ENCODE results near the gene LPP.

Gene LPP

GRCh38 chr3:188888321-188889053 lies 734.5 kb downstream of the LPP start:
- Histone ChIP-seq H3K4me1 (no peaks in the 10 kb centered on the region), H3K36me3 (replicated peaks) (no peaks in the 10 kb centered on the region), H3K27me3 (ENCODE audit: low read depth) (no peaks in the 10 kb centered on the region), H3K9me3 (no peaks in the 10 kb centered on the region), H3K4me3 (no peak overlapping the region)
- in situ Hi-C loops (cut with MboI; ENCODE audit: low sequenced_read_pairs) = no loop called here
- DNase-seq (ENCODE audit: low spot score in 2 of 2) = no peak

DNA sequence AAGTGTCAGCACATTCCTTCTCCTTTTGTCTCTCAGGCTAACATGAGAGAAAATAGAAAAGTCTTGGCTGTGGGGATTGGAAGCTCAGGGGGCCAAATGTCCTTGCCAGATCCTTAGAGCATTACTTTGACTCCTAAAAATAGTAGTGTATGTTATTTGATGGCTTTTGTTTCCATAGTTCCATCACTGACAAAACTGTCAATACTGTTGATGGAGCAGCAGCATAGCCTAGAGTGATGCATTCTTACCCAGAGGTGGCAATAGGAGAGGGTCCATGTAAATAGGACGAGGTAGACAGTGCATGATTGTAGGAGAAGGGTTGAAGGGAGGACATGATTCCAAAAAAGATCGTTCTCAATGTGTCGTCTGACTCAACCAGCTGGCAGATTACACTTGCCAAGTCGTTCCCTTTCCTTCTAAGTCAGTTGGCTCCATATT lies 735.1 kb downstream of the LPP start:
- no peak for DNase-seq (ENCODE audit: low spot score in 2 of 2)
- no peaks in the 10 kb centered on the region for H3K4me1 ChIP-seq
- in situ Hi-C loops (cut with MboI; ENCODE audit: low sequenced_read_pairs) = no loop called here
- no peaks in the 10 kb centered on the region for H3K27me3 ChIP-seq (ENCODE audit: low read depth)
- no peak overlapping the region for H3K4me3 ChIP-seq
- no peaks in the 10 kb centered on the region for H3K36me3 ChIP-seq (replicated peaks)
- no peaks in the 10 kb centered on the region for H3K9me3 ChIP-seq

- Histone ChIP-seq H3K36me3 (replicated peaks) (no peaks in the 10 kb centered on the region), H3K27me3 (ENCODE audit: low read depth) (no peaks in the 10 kb centered on the region), H3K9me3 (no peaks in the 10 kb centered on the region), H3K4me3 (no peak overlapping the region), H3K4me1 (no peaks in the 10 kb centered on the region)
- no peak for DNase-seq (ENCODE audit: low spot score in 2 of 2)
- in situ Hi-C loops (cut with MboI; ENCODE audit: low sequenced_read_pairs) = no loop called here
Observed at GRCh38 chr3:188890572-188891270, 736.8 kb downstream of the LPP start.

GRCh38 chr3:188899881-188900280 lies 745.9 kb downstream of the LPP start:
- H3K36me3 ChIP-seq (replicated peaks) = no peaks in the 10 kb centered on the region
- no peaks in the 10 kb centered on the region for H3K27me3 ChIP-seq (ENCODE audit: low read depth)
- no peaks in the 10 kb centered on the region for H3K4me1 ChIP-seq
- no peaks in the 10 kb centered on the region for H3K9me3 ChIP-seq
- in situ Hi-C loops (cut with MboI; ENCODE audit: low sequenced_read_pairs) = no loop called here
- H3K4me3 ChIP-seq = no peak overlapping the region
- DNase-seq (ENCODE audit: low spot score in 2 of 2) = no peak

DNA sequence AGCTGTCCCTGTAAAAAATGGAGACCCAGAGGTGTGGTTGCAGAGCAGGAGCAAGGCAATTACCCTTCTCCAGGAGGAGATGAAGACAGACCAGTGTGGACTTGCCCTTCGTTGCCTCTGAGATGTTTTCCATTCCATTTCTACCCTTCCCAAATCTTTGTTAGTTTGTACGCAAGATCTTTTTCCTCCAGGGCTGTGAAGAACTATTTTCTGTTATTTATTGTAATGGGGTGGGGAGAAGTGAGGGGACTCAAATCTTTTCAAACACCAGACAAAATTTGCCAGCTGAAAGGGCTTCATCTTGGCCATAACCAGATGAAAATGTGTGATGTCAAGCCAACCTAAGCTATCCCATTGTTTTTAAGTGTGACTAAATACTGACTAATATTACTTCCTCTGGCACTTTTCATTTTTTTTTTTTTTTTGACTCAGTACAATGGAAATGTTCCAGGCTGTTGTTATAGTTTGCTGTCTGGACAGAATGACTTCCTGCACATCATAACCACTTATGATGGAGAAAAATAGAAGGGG lies 746.5 kb downstream of the LPP start:
- in situ Hi-C loops (cut with MboI; ENCODE audit: low sequenced_read_pairs) = no loop called here
- no peak for DNase-seq (ENCODE audit: low spot score in 2 of 2)
- H3K36me3 ChIP-seq (replicated peaks) = no peaks in the 10 kb centered on the region

DNA sequence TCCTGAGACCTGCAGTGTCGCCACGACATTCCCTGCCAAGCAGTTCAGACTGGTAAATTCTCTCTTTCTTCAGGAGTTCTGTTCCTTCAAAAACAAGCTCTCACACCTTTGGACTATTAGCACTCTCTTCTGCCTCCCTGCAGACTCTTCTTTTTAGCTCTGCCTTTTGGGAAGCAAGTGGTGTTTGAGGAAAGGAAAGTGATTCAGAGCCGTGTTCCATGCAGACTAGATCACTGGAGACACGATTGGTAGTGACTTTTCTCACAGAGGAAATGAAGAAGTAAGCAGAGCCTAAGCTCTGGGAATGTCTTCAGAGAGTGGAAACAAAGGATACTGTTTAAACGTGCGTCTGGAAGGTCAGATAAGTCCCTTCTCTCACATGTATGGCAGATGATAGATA lies 747.2 kb downstream of the LPP start:
- in situ Hi-C loops (cut with MboI; ENCODE audit: low sequenced_read_pairs) = no loop called here
- H3K4me3 ChIP-seq = no peak overlapping the region
- H3K36me3 ChIP-seq (replicated peaks) = no peaks in the 10 kb centered on the region
- DNase-seq (ENCODE audit: low spot score in 2 of 2) = no peak
- H3K4me1 ChIP-seq = no peaks in the 10 kb centered on the region
- H3K9me3 ChIP-seq = no peaks in the 10 kb centered on the region
- no peaks in the 10 kb centered on the region for H3K27me3 ChIP-seq (ENCODE audit: low read depth)

More for the DNA sequence above, 746.5 kb downstream of the LPP start:
- no peaks in the 10 kb centered on the region for H3K27me3 ChIP-seq (ENCODE audit: low read depth)
- no peaks in the 10 kb centered on the region for H3K9me3 ChIP-seq
- no peak overlapping the region for H3K4me3 ChIP-seq
- no peaks in the 10 kb centered on the region for H3K4me1 ChIP-seq

GRCh38 chr3:188901671-188902287 lies 747.8 kb downstream of the LPP start:
- Histone ChIP-seq H3K9me3 (no peaks in the 10 kb centered on the region), H3K27me3 (ENCODE audit: low read depth) (no peaks in the 10 kb centered on the region), H3K4me3 (no peak overlapping the region), H3K36me3 (replicated peaks) (no peaks in the 10 kb centered on the region), H3K4me1 (no peaks in the 10 kb centered on the region)
- DNase-seq (ENCODE audit: low spot score in 2 of 2) = no peak
- in situ Hi-C loops (cut with MboI; ENCODE audit: low sequenced_read_pairs) = no loop called here

DNA sequence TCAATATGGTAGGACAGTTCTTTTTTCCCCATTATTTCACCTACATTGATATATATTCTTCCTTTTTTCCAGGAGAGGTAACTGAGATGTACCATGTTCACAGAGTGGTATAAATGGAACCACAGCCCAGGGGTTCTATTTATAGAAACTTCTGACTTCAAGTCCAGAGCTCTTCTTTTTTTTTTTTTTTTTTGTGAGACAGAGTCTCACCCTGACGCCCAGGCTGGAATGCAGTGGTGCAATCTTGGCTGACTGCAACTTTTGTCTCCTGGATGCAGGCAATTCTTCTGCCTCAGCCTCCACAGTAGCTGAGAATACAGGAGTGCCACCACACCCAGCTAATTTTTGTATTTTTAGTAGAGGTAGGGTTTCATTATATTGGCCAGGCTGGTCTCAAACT lies 750.7 kb downstream of the LPP start:
- DNase-seq (ENCODE audit: low spot score in 2 of 2) = no peak
- Histone ChIP-seq H3K9me3 (no peaks in the 10 kb centered on the region), H3K36me3 (replicated peaks) (no peaks in the 10 kb centered on the region), H3K4me1 (no peaks in the 10 kb centered on the region), H3K4me3 (no peak overlapping the region), H3K27me3 (ENCODE audit: low read depth) (no peaks in the 10 kb centered on the region)
- in situ Hi-C loops (cut with MboI; ENCODE audit: low sequenced_read_pairs) = no loop called here

GRCh38 chr3:188905547-188905946 lies 751.6 kb downstream of the LPP start:
- DNase-seq (ENCODE audit: low spot score in 2 of 2) = no peak
- in situ Hi-C loops (cut with MboI; ENCODE audit: low sequenced_read_pairs) = no loop called here
- H3K27me3 ChIP-seq (ENCODE audit: low read depth) = no peaks in the 10 kb centered on the region

GRCh38 chr3:188906236-188906635 lies 752.3 kb downstream of the LPP start:
- Histone ChIP-seq H3K36me3 (replicated peaks) (no peaks in the 10 kb centered on the region), H3K27me3 (ENCODE audit: low read depth) (no peaks in the 10 kb centered on the region), H3K4me1 (no peaks in the 10 kb centered on the region), H3K9me3 (no peaks in the 10 kb centered on the region), H3K4me3 (no peak overlapping the region)
- DNase-seq (ENCODE audit: low spot score in 2 of 2) = no peak
- in situ Hi-C loops (cut with MboI; ENCODE audit: low sequenced_read_pairs) = no loop called here

More at GRCh38 chr3:188905547-188905946, 751.6 kb downstream of the LPP start:
- H3K4me3 ChIP-seq = no peak overlapping the region
- no peaks in the 10 kb centered on the region for H3K4me1 ChIP-seq
- H3K9me3 ChIP-seq = no peaks in the 10 kb centered on the region
- no peaks in the 10 kb centered on the region for H3K36me3 ChIP-seq (replicated peaks)

GRCh38 chr3:188908002-188908850 lies 754.3 kb downstream of the LPP start:
- DNase-seq (ENCODE audit: low spot score in 2 of 2) = no peak
- no peaks in the 10 kb centered on the region for H3K36me3 ChIP-seq (replicated peaks)
- in situ Hi-C loops (cut with MboI; ENCODE audit: low sequenced_read_pairs) = no loop called here
- H3K9me3 ChIP-seq = no peaks in the 10 kb centered on the region
- H3K4me3 ChIP-seq = no peak overlapping the region
- no peaks in the 10 kb centered on the region for H3K27me3 ChIP-seq (ENCODE audit: low read depth)
- H3K4me1 ChIP-seq = no peaks in the 10 kb centered on the region

DNA sequence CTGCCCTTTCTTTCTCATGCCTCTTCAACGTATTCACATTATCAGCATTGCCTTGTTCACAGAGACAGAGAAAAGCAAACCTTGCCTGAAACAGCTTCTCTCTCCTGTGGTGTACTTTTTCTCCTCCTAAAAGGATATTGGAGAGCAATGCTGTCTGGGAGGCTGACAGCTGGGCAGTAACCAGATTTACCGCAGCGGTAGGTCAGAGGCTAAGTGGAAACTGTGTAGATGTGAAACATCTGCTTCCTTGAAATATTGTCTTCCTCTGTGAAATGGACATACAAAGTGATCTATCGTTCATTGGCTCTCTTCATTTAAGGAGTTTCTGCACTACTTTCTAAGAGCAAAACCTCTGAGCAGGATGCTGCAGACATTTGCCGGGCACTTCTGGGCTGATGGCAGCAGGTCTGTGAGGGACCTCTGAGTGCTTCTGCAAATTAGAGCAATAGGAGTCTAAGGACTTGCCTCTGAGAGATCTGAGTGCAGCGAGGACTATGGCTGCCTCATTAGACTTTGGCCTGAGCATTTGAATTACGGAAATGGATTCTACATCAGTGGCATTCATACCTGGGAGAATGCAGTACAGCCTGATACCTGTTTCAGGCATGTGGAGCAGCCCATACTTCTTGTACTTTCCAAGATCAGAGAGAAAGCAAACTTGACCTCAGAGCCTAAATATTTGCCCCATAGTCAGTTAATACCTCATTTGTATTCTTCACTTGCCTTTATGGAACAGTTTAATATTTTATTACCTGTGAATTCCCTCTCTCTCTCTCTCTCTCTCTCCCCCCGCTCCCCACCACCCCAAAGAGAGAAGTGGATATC lies 757.3 kb downstream of the LPP start:
- no peak for DNase-seq (ENCODE audit: low spot score in 2 of 2)
- H3K4me3 ChIP-seq = no peak overlapping the region
- H3K27me3 ChIP-seq (ENCODE audit: low read depth) = no peaks in the 10 kb centered on the region
- H3K9me3 ChIP-seq = no peaks in the 10 kb centered on the region
- H3K4me1 ChIP-seq = no peaks in the 10 kb centered on the region
- no peaks in the 10 kb centered on the region for H3K36me3 ChIP-seq (replicated peaks)
- in situ Hi-C loops (cut with MboI; ENCODE audit: low sequenced_read_pairs) = no loop called here

GRCh38 chr3:188913084-188913483 lies 759.1 kb downstream of the LPP start:
- Histone ChIP-seq H3K36me3 (replicated peaks) (no peaks in the 10 kb centered on the region), H3K4me1 (no peaks in the 10 kb centered on the region), H3K9me3 (no peaks in the 10 kb centered on the region), H3K27me3 (ENCODE audit: low read depth) (no peaks in the 10 kb centered on the region), H3K4me3 (no peak overlapping the region)
- in situ Hi-C loops (cut with MboI; ENCODE audit: low sequenced_read_pairs) = no loop called here
- DNase-seq (ENCODE audit: low spot score in 2 of 2) = no peak

All from HAP-1 (cell line).